Right hindlimb (tissue), 1 donor: ENCODE measurements around the gene RAPGEF6.
A peak's percentile ranks its signal among the peaks of the same experiment; 100 is the strongest.
"Not testable (repeated sequence)": the region's sequence is repeated elsewhere in the genome, so short reads cannot be mapped to it uniquely, and the experiment has no call there.

Experiments
- DNase-seq: peaks from one replicate; pipeline ENCODE4 v3.0.0-alpha.2; 2018

The RAPGEF6 gene

GRCh38 chr5:131417240-131417869 is 217.7 kb downstream of the RAPGEF6 start:
- DNase-seq = peak; percentile 77

- DNase-seq = no peak
Observed at GRCh38 chr5:131416729-131417128, 218.3 kb downstream of the RAPGEF6 start.

- peak; percentile 24 for DNase-seq
Observed at GRCh38 chr5:131413605-131414559, 221.1 kb downstream of the RAPGEF6 start.

GRCh38 chr5:131406975-131407638 is 227.9 kb downstream of the RAPGEF6 start:
- no peak for DNase-seq

GRCh38 chr5:131406076-131406475 is 229.0 kb downstream of the RAPGEF6 start:
- no peak for DNase-seq

- no peak for DNase-seq
Observed at GRCh38 chr5:131405674-131406073, 229.4 kb downstream of the RAPGEF6 start.

- no peak for DNase-seq
Observed at GRCh38 chr5:131400585-131400984, 234.4 kb downstream of the RAPGEF6 start.

GRCh38 chr5:131399007-131399406 is 236.0 kb downstream of the RAPGEF6 start:
- DNase-seq = not testable (repeated sequence)

- DNase-seq = no peak
Observed at GRCh38 chr5:131396630-131397273, 238.3 kb downstream of the RAPGEF6 start.

GRCh38 chr5:131396015-131396414 is 239.0 kb downstream of the RAPGEF6 start:
- DNase-seq = no peak

GRCh38 chr5:131394128-131394527 is 240.9 kb downstream of the RAPGEF6 start:
- DNase-seq = no peak

- no peak for DNase-seq
Observed at GRCh38 chr5:131393498-131393968, 241.5 kb downstream of the RAPGEF6 start.

- DNase-seq = no peak
Observed at GRCh38 chr5:131392466-131393095, 242.4 kb downstream of the RAPGEF6 start.

GRCh38 chr5:131389869-131390265 is 245.2 kb downstream of the RAPGEF6 start:
- no peak for DNase-seq

- no peak for DNase-seq
Observed at GRCh38 chr5:131389096-131389868, 245.7 kb downstream of the RAPGEF6 start.

GRCh38 chr5:131387255-131387654 is 247.8 kb downstream of the RAPGEF6 start:
- no peak for DNase-seq

- DNase-seq = no peak
Observed at GRCh38 chr5:131386779-131387178, 248.2 kb downstream of the RAPGEF6 start.

- DNase-seq = no peak
Observed at GRCh38 chr5:131386124-131386523, 248.9 kb downstream of the RAPGEF6 start.

GRCh38 chr5:131384616-131385214 is 250.3 kb downstream of the RAPGEF6 start:
- no peak for DNase-seq

GRCh38 chr5:131384173-131384572 is 250.9 kb downstream of the RAPGEF6 start:
- DNase-seq = no peak
